Loucy (cell line): ENCODE measurements around the gene ADM2.

Experiments used
- H2AFZ ChIP-seq: fragments of 200-600 bp; sonication (generic); 2 replicates; pipeline ENCODE4 v1.6.0; 2016; ENCODE audit warnings: antibody characterized with exemption, mild to moderate bottlenecking, low read length, moderate library complexity
- H3F3A ChIP-seq: fragments of 200-600 bp; 2 replicates; pipeline ENCODE4 v1.6.0; 2016; ENCODE audit warnings: antibody characterized with exemption, low read depth, mild to moderate bottlenecking
- H3K27me3 ChIP-seq: fragments of 200-600 bp; sonication (generic); 2 replicates; pipeline ENCODE4 v1.6.1; 2014; ENCODE audit warnings: low read length, mild to moderate bottlenecking; ENCODE audit not compliant: insufficient read depth, poor library complexity, severe bottlenecking
- H3K36me3 ChIP-seq: fragments of 200-600 bp; sonication (generic); 2 replicates; pipeline ENCODE4 v1.6.1; 2016; ENCODE audit warnings: low read length; ENCODE audit not compliant: insufficient read depth
- H3K4me1 ChIP-seq: fragments of 200-600 bp; sonication (generic); 2 replicates; pipeline ENCODE4 v1.5.1; 2014; ENCODE audit warnings: low read length, mild to moderate bottlenecking; ENCODE audit not compliant: insufficient read depth, poor library complexity, severe bottlenecking
- H3K4me2 ChIP-seq: fragments of 200-600 bp; sonication (generic); 2 replicates; pipeline ENCODE4 v1.6.0; 2014; ENCODE audit warnings: antibody characterized with exemption, low read length, low read depth, mild to moderate bottlenecking; ENCODE audit not compliant: poor library complexity, severe bottlenecking
- H3K4me3 ChIP-seq: fragments of 200-600 bp; sonication (generic); 2 replicates; pipeline ENCODE4 v1.5.1; 2014; ENCODE audit warnings: low read length, mild to moderate bottlenecking, mixed read lengths; ENCODE audit not compliant: poor library complexity, severe bottlenecking
- H3K79me2 ChIP-seq: fragments of 200-600 bp; sonication (generic); 2 replicates; pipeline ENCODE4 v1.6.1; 2014; ENCODE audit warnings: low read length; ENCODE audit not compliant: insufficient read depth
- H3K9ac ChIP-seq: fragments of 200-600 bp; sonication (generic); 2 replicates; pipeline ENCODE4 v1.6.0; 2014; ENCODE audit warnings: mild to moderate bottlenecking, low read depth, low read length, moderate library complexity; ENCODE audit not compliant: poor library complexity, severe bottlenecking
- H3K9me2 ChIP-seq: fragments of 200-600 bp; sonication (generic); replicated peaks from 2 replicates; pipeline ENCODE4 v1.6.1; 2016; ENCODE audit warnings: low read depth, low read length, mixed read lengths
- H3K9me3 ChIP-seq: fragments of 200-600 bp; sonication (generic); 2 replicates; pipeline ENCODE4 v1.6.1; 2014; ENCODE audit warnings: mild to moderate bottlenecking, antibody characterized with exemption, low read length, low read depth; ENCODE audit not compliant: insufficient read depth
- H4K20me1 ChIP-seq: fragments of 200-600 bp; sonication (generic); 2 replicates; pipeline ENCODE4 v1.6.0; 2014; ENCODE audit warnings: antibody characterized with exemption, low read length, mild to moderate bottlenecking; ENCODE audit not compliant: insufficient read depth, poor library complexity, severe bottlenecking
- CTCF ChIP-seq: fragments of 200-600 bp; sonication (generic); conservative IDR thresholded peaks from 2 replicates; pipeline ENCODE4 v1.5.1; 2014; ENCODE audit warnings: mild to moderate bottlenecking, antibody characterized with exemption, low read length
- EZH2phosphoT487 ChIP-seq: fragments of 200-600 bp; IDR thresholded peaks from 2 replicates; pipeline ENCODE4 v1.6.1; 2018; ENCODE audit warnings: antibody characterized with exemption, mild to moderate bottlenecking, moderate library complexity, borderline replicate concordance

ADM2 gene

GRCh38 chr22:50434849-50435248 is 46.5 kb upstream of the ADM2 start:
- H3K4me3 ChIP-seq, result no peak overlapping the region
- H3K4me1 ChIP-seq, result no peaks in the 10 kb centered on the region
- H2AFZ ChIP-seq, result no peak overlapping the region
- no peak for TF ChIP-seq EZH2phosphoT487
- TF ChIP-seq CTCF, result no peak
- peaks cover 48% of the 10 kb centered on the region; the same call in 1 of the 2 replicates for H3K36me3 ChIP-seq
- no peaks in the 10 kb centered on the region for H4K20me1 ChIP-seq
- H3K79me2 ChIP-seq, result no peaks in the 10 kb centered on the region
- H3K4me2 ChIP-seq, result no peak overlapping the region
- no peaks in the 10 kb centered on the region for H3F3A ChIP-seq
- no peaks in the 10 kb centered on the region for H3K27me3 ChIP-seq
- no peaks in the 10 kb centered on the region for H3K9me2 ChIP-seq
- no peak overlapping the region for H3K9ac ChIP-seq
- H3K9me3 ChIP-seq, result no peaks in the 10 kb centered on the region

- no peak for TF ChIP-seq EZH2phosphoT487
- no peak for TF ChIP-seq CTCF
- Histone ChIP-seq H3K9ac (no peak overlapping the region), H3K4me3 (no peak overlapping the region), H3K4me2 (no peak overlapping the region), H3K4me1 (no peaks in the 10 kb centered on the region), H3K36me3 (peaks cover 49% of the 10 kb centered on the region; the same call in 1 of the 2 replicates), H3K9me2 (no peaks in the 10 kb centered on the region), H3F3A (no peaks in the 10 kb centered on the region), H3K27me3 (no peaks in the 10 kb centered on the region), H3K9me3 (no peaks in the 10 kb centered on the region), H2AFZ (no peak overlapping the region), H4K20me1 (no peaks in the 10 kb centered on the region), H3K79me2 (no peaks in the 10 kb centered on the region)
Measured at GRCh38 chr22:50435291-50436014, 45.9 kb upstream of the ADM2 start.

- TF ChIP-seq CTCF (no peak), EZH2phosphoT487 (no peak)
- no peaks in the 10 kb centered on the region for H3K9me2 ChIP-seq
- no peaks in the 10 kb centered on the region for H3K4me1 ChIP-seq
- no peak overlapping the region for H2AFZ ChIP-seq
- H3K79me2 ChIP-seq, result no peaks in the 10 kb centered on the region
- H3K27me3 ChIP-seq, result no peaks in the 10 kb centered on the region
- no peaks in the 10 kb centered on the region for H4K20me1 ChIP-seq
- H3K4me2 ChIP-seq, result no peak overlapping the region
- no peaks in the 10 kb centered on the region for H3F3A ChIP-seq
- peaks cover 44% of the 10 kb centered on the region; the same call in 1 of the 2 replicates for H3K36me3 ChIP-seq
- no peak overlapping the region for H3K9ac ChIP-seq
- H3K9me3 ChIP-seq, result no peaks in the 10 kb centered on the region
- no peak overlapping the region for H3K4me3 ChIP-seq
Measured at GRCh38 chr22:50436015-50436830, 45.1 kb upstream of the ADM2 start.
